Stimulated activated CD4-positive, alpha-beta T cell treated with anti-CD3 and anti-CD28 coated beads, TNF-alpha, amount 100 ng/mL, for 24 hours (primary cell): ENCODE data around the gene TNKS2.

Source experiments
- DNase-seq, 3 experiments: peaks; one replicate each; pipeline ENCODE4 v3.0.0-alpha.2; 2020; ENCODE audit warnings: low read depth in 3 of 3

TNKS2 gene

DNA sequence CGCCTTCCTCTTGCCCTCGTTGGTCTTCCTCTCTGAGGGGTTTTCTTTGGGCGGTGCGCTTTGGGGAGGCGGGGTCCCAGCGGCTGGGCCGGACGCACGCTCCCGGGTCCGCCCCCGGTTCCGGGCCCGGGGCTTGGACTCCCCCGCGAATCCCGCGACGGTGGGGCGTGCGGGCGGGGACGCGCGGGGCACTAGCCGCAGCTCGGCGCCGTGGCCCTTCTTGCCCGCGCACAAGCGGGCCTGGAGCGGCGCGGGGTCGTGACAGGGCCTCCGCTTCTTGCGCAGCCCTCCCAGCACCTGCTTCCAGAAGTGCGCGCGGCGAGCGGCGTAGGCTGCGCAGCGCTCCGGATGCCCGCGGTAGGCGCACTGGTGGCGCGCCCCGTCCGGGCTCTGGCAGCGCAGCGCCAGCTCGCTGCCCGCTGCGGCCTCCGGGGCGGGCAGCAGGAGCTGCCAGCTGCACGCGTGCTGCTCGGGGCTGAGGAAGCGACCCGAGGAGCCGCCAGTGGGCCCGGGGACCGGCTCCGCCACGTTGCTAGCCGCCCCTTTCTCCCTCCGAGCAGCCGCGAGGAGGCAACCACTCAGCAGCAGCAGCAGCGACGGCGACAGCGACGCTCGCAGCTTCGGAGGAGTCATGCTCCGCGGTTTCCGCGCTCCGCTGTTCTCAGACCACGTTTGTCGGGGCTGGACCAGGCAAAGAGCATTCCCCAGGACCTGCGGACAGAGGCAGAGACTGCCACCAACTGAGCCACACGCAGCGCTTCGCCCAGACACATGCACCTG lies 110.3 kb downstream of the TNKS2 start:
- peak; percentile 34 to 68 (median 48) for DNase-seq

DNA sequence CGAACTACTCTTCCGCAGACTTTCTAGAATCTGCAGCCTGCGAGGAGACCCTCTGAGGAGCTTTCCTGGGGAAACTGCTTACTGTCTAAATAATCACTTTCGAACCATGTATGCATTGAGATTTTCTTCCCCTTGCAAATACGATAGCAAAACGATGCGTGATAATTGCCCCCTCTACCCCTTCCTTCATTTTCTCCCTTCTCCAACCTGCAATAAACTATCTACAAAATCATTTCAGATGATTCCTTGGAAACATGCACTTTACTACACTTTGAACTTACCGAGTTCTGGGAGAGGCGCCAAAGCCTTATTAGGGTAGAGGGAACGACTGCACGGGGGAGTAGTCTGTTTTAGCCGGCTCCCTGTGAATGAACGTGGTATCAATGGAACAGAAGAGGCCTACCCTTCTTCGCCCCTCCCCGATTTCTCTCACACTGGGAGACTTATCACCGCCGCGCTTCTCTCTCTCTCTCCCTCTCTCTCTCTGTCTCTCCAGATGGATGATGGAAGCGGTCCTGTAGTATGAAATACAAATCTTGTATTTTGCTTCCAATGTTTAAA lies 111.0 kb downstream of the TNKS2 start, which contains the start of gene FGFBP3:
Gene FGFBP3, minus strand, starts transcription at position 370 of the 561 bp plus-strand sequence. CDS start 517 bp downstream, outside the sequence.
- DNase-seq = peak in 1 of 3 experiments; percentile 34

DNA sequence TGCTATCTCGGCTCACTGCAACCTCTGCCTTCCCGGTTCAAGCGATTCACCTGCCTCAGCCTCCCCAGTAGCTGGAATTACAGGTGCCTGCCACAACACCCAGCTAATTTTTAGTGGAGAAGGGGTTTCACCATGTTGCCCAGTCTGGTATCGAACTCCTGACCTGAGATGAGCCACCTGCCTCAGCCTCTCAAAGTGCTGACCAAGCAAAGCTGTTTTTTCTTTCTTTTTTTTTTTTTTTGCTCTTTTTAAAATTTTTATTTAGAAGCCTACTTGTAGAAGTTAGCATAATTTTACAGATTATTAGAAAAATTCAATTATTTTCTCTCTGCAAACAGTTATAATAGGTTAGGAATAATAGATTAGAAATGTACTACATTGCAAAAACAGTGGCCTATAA lies 112.2 kb downstream of the TNKS2 start:
- DNase-seq = no peak
